A673 (cell line): ENCODE measurements around the gene B3GNT7.
"Not testable (repeated sequence)": the region's sequence is repeated elsewhere in the genome, so short reads cannot be mapped to it uniquely, and the experiment has no call there.

ENCODE experiments used
- CTCF ChIP-seq: fragments of 300-800, 200-600 bp; sonication (generic); conservative IDR thresholded peaks from 2 replicates; pipeline ENCODE4 v1.5.1; 2017; ENCODE audit warnings: low read depth, mild to moderate bottlenecking, antibody characterized with exemption, low read length, moderate library complexity, mixed read lengths
- EZH2 ChIP-seq: fragments of 200-600 bp; sonication (generic); IDR thresholded peaks from 2 replicates; pipeline ENCODE4 v1.6.1; 2017; ENCODE audit warnings: borderline replicate concordance, low read depth, mild to moderate bottlenecking, mixed read lengths, antibody characterized with exemption, low read length; ENCODE audit not compliant: poor library complexity, severe bottlenecking

GRCh38 chr2:231407686-231408085 lies 12.2 kb downstream of the B3GNT7 start:
- not testable (repeated sequence) for TF ChIP-seq CTCF, EZH2
